ENCODE data around the gene EXOSC10.
"Not testable (repeated sequence)": the region's sequence is repeated elsewhere in the genome, so short reads cannot be mapped to it uniquely, and the experiment has no call there.

EXOSC10 gene

GRCh38 chr1:11109047-11109760 lies 9.5 kb upstream of the EXOSC10 start:
- DNase-seq (ENCODE audit: low read depth in 2 of 2, low spot score in 1 of 2) = no peak

DNA sequence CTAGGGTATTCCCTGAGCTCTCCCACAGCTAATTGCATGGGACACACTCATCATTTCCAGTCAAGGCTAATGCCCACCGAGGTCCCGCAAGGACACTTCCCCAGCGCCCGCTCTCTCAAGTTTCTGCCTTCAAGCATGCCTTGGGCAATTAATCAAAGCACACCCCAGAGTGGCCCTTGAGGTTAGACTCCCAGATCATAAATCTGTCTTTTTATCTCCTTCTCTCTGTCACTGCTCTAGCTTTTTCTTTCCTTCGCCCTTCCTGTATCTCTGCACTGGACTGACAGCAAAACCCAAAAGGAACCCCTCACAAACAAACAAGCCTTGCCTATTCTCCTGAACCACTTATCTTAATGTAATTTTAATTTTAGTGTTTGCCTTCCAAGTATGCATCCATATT lies 7.9 kb upstream of the EXOSC10 start:
- DNase-seq (ENCODE audit: low read depth in 2 of 2, low spot score in 1 of 2) = no peak

GRCh38 chr1:11105586-11105985 lies 5.9 kb upstream of the EXOSC10 start:
- DNase-seq (ENCODE audit: low read depth in 2 of 2, low spot score in 1 of 2) = no peak

DNA sequence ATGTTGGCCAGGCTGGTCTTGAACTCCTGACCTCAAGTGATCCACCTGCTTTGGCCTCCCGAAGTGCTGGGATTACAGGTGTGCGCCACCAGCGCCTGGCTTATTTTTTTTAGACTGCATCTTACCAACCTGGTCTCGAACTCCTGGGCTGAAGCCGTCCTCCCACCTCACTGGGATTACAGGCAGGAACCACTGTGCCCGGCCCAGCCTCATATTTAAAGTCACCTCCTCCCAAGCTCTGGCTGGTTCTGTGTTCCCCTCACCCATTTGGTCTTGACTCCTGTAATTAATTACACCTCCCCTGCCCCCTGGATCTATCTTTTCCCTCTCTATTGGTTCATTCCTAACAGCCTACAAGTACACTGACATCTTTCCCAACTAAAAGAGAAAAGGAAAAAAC lies 1.7 kb upstream of the EXOSC10 start:
- no peak for DNase-seq (ENCODE audit: low read depth in 2 of 2, low spot score in 1 of 2)

DNA sequence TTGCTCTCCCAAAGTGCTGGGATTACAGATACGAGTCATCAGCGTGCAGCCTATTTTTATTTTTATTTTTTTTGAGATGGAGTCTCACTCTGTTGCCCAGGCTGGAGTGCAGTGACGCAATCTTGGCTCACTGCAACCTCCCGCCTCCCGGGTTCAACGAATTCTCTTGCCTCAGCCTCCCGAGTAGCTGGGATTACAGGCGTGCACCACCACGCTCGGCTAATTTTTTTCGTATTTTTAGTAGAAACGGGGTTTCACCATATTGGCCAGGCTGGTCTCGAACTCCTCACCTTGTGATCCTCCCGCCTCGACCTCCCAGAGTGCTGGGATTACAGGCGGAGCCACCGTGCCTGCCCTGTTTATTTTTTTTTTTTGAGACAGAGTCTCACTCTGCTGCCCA lies 1.1 kb upstream of the EXOSC10 start:
- not testable (repeated sequence) for DNase-seq (ENCODE audit: low read depth in 2 of 2, low spot score in 1 of 2)

GRCh38 chr1:11100149-11100493 lies 452 bp upstream of the EXOSC10 start:
- no peak for DNase-seq (ENCODE audit: low read depth in 2 of 2, low spot score in 1 of 2)

- no peak for DNase-seq (ENCODE audit: low read depth in 2 of 2, low spot score in 1 of 2)
Measured at GRCh38 chr1:11098931-11099309, 749 bp downstream of the EXOSC10 start.

DNA sequence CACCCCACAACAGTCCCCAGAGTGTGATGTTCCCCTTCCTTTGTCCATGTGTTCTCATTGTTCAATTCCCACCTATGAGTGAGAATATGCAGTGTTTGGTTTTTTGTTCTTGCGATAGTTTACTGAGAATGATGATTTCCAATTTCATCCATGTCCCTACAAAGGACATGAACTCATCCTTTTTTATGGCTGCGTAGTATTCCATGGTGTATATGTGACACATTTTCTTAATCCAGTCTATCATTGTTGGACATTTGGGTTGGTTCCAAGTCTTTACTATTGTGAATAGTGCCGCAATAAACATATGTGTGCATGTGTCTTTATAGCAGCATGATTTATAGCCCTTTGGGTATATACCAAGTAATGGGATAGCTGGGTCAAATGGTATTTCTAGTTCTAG lies 15.9 kb downstream of the EXOSC10 start:
- not testable (repeated sequence) for DNase-seq (ENCODE audit: low read depth in 2 of 2, low spot score in 1 of 2)

DNA sequence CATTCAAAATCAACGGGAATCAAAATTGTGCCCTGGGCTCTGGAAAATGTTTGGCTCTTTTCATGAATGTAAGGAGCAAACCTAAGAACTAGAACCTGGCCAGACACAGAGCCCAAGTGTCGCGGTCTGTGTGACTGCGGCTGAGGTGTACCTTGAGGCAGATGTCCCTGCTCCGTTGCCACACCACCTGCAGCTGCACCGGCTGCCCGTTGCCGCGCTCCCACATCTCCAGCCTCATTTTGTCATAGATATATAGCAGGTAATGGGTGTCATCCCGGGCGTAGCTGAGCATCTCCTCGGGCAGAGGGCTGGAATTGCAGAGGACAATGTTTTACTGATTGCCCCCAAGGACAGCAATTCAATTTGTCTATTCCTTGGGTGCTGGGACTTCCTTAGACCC lies 18.7 kb downstream of the EXOSC10 start:
- no peak for DNase-seq (ENCODE audit: low read depth in 2 of 2, low spot score in 1 of 2)

DNA sequence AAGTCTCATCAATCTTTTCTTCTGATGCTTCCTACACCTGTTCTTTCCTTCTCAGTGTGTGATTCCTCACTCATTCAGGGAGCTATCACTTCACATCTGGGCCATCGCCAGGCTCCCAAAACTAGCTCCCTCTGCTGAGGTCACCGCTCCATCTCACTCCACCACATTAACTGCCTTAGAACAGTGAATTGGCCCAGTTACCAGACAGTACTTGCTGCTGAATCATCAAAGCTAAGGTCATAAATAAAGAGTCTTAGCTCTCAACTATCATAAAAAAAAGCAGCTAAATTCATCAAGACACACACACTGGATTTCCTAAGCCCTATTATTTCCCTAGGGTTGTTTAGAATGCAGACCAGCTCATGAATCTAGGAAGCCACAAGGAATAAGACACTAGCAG lies 21.0 kb downstream of the EXOSC10 start:
- no peak for DNase-seq (ENCODE audit: low read depth in 2 of 2, low spot score in 1 of 2)

GRCh38 chr1:11073398-11073797 lies 26.3 kb downstream of the EXOSC10 start:
- not testable (repeated sequence) for DNase-seq (ENCODE audit: low read depth in 2 of 2, low spot score in 1 of 2)

DNA sequence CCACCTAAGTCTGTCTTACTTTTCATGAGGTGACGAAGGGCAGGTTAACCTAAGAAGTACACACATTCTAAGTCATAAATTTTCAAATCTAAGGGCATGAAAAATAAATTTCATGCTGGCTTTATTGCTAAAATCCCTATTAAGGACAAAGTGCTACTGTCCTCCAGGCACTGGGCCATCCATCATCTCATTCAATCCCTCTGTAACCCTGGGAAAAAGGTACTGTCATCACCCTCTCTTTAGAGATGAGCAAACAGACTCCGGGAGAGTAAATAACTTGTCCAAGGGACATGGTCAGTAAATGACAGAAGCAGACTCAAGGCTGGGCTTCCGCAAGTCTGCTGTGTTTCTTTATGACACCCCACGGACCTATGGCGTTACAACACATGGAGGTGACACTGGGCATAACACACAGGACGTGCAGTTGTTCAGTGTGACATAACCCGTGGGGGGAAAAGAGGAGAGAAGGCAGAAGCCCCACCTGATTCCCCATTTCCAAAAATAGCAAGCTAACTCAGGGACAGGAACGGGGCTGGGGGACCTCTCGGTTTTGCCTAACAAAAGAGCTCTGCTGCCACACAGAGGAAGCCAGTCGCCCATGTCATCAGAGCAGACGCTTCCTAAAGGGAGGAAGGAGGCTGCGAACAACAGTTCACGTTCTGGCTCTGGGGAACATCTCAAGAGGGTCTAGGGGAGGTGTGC lies 27.3 kb downstream of the EXOSC10 start:
- DNase-seq (ENCODE audit: low read depth in 2 of 2, low spot score in 1 of 2) = no peak

- no peak for DNase-seq (ENCODE audit: low read depth in 2 of 2, low spot score in 1 of 2)
Measured at GRCh38 chr1:11071463-11072215, 28.0 kb downstream of the EXOSC10 start.

- DNase-seq (ENCODE audit: low read depth in 2 of 2, low spot score in 1 of 2) = no peak
Measured at GRCh38 chr1:11070876-11071275, 28.8 kb downstream of the EXOSC10 start.

- DNase-seq (ENCODE audit: low read depth in 2 of 2, low spot score in 1 of 2) = no peak
Measured at GRCh38 chr1:11068600-11069473, 30.8 kb downstream of the EXOSC10 start.

DNA sequence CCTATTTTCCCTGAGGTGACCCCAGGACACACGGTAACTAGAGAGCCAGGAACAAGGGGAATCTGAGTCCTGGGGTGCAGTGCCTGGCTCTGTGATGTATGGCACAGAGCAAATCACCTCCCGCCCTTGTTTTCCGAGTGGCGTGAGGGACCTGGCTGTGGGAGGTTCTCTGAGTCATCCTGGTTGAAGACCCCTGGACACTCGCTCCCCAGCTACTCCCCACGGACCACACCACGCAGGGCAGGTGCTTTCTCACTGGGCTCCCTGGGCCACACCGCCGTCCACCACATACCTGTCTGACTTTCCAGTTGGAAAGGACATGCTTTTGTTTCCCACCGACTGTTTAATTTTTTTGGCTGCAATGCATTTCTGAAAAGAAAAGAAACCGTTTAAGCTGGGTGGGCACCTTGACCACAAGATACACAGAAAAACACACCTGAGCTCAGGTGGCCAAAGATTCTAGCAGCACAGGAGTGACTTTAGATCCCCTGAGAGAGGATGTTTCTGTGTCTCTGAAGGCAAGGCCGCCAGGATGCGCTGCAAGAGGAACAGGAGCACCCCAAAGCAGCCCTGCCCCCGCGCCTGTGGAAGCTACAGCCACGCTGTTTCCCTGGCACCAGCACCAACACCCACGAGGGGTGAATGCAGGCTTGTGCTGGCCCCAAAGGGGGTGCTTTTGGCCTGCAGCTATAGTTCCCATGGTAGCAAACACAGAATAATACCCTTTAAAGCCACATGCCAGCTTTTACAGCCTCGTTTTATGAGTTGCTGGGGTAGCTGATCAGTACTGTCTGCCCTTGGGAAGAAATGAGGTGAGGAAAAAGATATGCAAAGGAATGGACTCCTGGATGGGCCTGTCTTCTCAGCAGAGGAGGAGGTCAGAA lies 31.7 kb downstream of the EXOSC10 start:
- DNase-seq (ENCODE audit: low read depth in 2 of 2, low spot score in 1 of 2) = no peak

DNA sequence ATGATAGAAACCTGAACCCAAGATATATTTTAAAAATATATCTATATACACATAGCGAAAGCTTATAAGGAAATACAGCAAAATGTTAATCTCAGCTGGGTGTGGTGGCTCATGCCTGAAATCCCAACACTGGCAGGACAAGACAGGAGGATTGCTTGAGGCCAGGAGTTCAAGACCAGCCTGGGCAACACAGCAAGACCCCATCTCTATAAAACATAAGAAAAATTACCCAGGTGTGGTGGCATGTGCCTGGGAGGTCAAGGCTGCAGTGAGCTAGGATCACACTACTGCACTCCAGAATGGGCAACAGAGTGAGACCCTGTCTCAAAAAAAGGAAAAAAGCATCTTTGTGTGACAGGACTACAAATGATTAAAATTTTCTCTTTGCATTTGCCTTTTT lies 33.9 kb downstream of the EXOSC10 start:
- no peak for DNase-seq (ENCODE audit: low read depth in 2 of 2, low spot score in 1 of 2)

- no peak for DNase-seq (ENCODE audit: low read depth in 2 of 2, low spot score in 1 of 2)
Measured at GRCh38 chr1:11064942-11065341, 34.7 kb downstream of the EXOSC10 start.

- DNase-seq (ENCODE audit: low read depth in 2 of 2, low spot score in 1 of 2) = not testable (repeated sequence)
Measured at GRCh38 chr1:11063937-11064537, 35.6 kb downstream of the EXOSC10 start.

GRCh38 chr1:11062965-11063401 lies 36.7 kb downstream of the EXOSC10 start:
- no peak for DNase-seq (ENCODE audit: low read depth in 2 of 2, low spot score in 1 of 2)
